Lower lobe of right lung (tissue), 2 donors: ENCODE results near the gene CALML5. TPM values are rescaled to one million over a fixed set of nuclear protein-coding genes. Genes with fewer than 3 reads are reported as not detected.

ENCODE experiments used
- ATAC-seq, 2 donors: fragments of 200-7000 bp; cut with Tn5 transposase; one replicate each; pipeline ENCODE4 v1.9.1; 2020 to 2022; ENCODE audit warnings: mild to moderate bottlenecking in 2 of 2, moderate library complexity in 2 of 2
- DNase-seq: peaks from one replicate; pipeline ENCODE4 v3.0.0-alpha.2; 2020
- H3K27ac ChIP-seq: fragments of 200-600 bp; one replicate; pipeline ENCODE4 v1.8.0; 2022
- H3K27me3 ChIP-seq: fragments of 200-600 bp; one replicate; pipeline ENCODE4 v1.8.0; 2022; ENCODE audit warnings: low read depth
- H3K36me3 ChIP-seq: fragments of 200-600 bp; one replicate; pipeline ENCODE4 v1.8.0; 2022; ENCODE audit warnings: mild to moderate bottlenecking
- H3K4me1 ChIP-seq: fragments of 200-600 bp; one replicate; pipeline ENCODE4 v1.8.0; 2022
- H3K4me3 ChIP-seq: fragments of 200-600 bp; one replicate; pipeline ENCODE4 v1.8.0; 2022; ENCODE audit warnings: mild to moderate bottlenecking
- H3K9me3 ChIP-seq: fragments of 200-600 bp; one replicate; pipeline ENCODE4 v1.8.0; 2022
- intact Hi-C: fragments of 100-400 bp; cut with DNase I; formaldehyde crosslinking; loops from one replicate; pipeline ENCODE4 v1.11.0; 2022
- total RNA-seq: library from RNA; stranded (reverse); fragmentation: NEBNext Ultra II Directional; extraction: Animal tissue kit (Norgen Biotek cat#: 25700); gene quantifications from one replicate; pipeline ENCODE4 v1.2.1, GENCODE V29; 2021
- TF ChIP-seq, protein P1 (sequence below): fragments of 200-600 bp; IDR thresholded peaks from one replicate; pipeline ENCODE4 v1.8.0; 2022; ENCODE audit warnings: antibody characterized with exemption, mild to moderate bottlenecking
- donor health status: DM: no; HTN: yes; CAD: no; lungs with severe emphysema.

CALML5 gene
- total RNA-seq, 1 donor from 2014 or later: not detected

DNA sequence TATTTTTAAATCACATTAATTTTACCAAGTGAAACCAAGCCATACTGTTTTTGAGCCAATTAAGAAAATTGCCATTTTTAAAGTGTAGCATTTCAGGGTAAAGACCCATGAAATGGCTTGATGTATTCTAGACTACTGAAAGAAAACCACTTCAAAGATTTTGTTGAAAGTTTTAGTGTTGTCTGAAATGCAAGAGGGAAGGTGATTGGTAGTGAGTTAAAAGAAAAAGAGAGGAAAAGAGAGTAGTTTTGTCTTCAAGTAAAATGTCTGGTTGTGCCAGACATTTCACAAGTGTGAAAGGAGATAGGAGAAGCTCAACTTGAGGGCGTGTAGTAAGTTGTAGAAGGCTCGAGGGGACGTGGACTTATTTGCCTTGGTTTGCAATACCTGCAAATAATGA, 41.6 kb downstream of the CALML5 start:
- H3K9me3 ChIP-seq: no peaks in the 10 kb centered on the region
- peaks cover 57% of the 10 kb centered on the region for H3K36me3 ChIP-seq
- H3K27me3 ChIP-seq: no peaks in the 10 kb centered on the region
- DNase-seq (no peak), ATAC-seq (no peak)
- H3K27ac ChIP-seq: no peak overlapping the region
- TF ChIP-seq, protein P1, sequence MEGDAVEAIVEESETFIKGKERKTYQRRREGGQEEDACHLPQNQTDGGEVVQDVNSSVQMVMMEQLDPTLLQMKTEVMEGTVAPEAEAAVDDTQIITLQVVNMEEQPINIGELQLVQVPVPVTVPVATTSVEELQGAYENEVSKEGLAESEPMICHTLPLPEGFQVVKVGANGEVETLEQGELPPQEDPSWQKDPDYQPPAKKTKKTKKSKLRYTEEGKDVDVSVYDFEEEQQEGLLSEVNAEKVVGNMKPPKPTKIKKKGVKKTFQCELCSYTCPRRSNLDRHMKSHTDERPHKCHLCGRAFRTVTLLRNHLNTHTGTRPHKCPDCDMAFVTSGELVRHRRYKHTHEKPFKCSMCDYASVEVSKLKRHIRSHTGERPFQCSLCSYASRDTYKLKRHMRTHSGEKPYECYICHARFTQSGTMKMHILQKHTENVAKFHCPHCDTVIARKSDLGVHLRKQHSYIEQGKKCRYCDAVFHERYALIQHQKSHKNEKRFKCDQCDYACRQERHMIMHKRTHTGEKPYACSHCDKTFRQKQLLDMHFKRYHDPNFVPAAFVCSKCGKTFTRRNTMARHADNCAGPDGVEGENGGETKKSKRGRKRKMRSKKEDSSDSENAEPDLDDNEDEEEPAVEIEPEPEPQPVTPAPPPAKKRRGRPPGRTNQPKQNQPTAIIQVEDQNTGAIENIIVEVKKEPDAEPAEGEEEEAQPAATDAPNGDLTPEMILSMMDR: no peak
- intact Hi-C loops: no loop called here
- no peaks in the 10 kb centered on the region for H3K4me1 ChIP-seq
- no peak overlapping the region for H3K4me3 ChIP-seq

DNA sequence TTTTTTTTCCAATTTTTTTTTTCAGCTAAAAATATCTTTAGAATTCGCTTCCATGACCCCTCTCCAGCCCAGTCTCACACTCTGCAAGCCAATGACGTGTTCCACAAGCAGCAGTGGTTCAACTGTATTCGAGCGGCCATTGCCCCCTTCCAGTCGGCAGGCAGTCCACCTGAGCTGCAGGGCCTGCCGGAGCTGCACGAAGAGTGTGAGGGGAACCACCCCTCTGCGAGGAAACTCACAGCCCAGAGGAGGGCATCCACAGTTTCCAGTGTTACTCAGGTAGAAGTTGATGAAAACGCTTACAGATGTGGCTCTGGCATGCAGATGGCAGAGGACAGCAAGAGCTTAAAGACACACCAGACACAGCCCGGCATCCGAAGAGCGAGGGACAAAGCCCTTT, 42.8 kb downstream of the CALML5 start:
- intact Hi-C loops: no loop called here
- Histone ChIP-seq H3K27me3 (no peaks in the 10 kb centered on the region), H3K9me3 (no peaks in the 10 kb centered on the region), H3K36me3 (peaks cover 69% of the 10 kb centered on the region), H3K4me1 (no peaks in the 10 kb centered on the region), H3K27ac (no peak overlapping the region), H3K4me3 (no peak overlapping the region)
- TF ChIP-seq, protein P1: no peak
- DNase-seq (no peak), ATAC-seq (no peak)

- Histone ChIP-seq H3K27ac (no peak overlapping the region), H3K36me3 (peaks cover 70% of the 10 kb centered on the region), H3K4me1 (peaks cover 9% of the 10 kb centered on the region), H3K4me3 (no peak overlapping the region), H3K9me3 (no peaks in the 10 kb centered on the region), H3K27me3 (no peaks in the 10 kb centered on the region)
- intact Hi-C loops: no loop called here
- TF ChIP-seq, protein P1: no peak
- DNase-seq (no peak), ATAC-seq (no peak)
Observed at GRCh38 chr10:5453749-5454489, 45.5 kb downstream of the CALML5 start.

DNA sequence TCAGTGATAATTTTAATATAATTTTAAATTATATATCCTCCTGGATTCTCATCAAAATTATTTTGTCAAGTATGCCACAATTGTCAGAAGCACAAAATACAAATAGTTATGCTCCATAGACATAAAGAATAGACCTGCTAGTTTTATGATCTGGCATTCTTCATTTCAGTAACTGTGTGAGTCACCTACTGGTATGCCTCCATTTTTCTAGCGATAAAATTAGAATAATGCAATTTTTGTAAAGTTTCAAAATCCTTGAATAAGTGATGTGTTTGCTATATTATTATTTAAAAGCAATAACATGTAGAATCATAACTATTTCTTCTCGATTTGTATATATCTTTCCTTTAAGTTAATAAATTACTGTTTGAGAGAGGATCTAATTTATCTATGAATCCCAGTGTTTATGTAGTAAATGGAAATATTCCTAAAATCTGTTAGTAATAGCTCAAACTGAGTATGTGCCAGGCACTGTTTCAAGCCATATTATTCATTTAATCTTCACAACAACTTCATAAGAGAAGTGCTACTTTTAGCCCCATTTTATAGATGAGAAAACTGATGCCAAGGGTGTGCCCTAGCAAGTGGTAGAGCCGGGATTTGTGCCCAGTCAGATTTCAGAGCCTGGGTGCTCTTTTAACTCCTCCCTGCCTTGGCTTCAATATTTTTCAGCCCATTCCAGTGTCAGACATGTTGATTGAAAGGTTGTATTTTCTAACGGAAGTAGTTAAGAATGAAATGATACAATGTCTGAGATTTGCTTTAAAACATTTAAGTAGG, 48.6 kb downstream of the CALML5 start:
- Histone ChIP-seq H3K4me3 (no peak overlapping the region), H3K9me3 (no peaks in the 10 kb centered on the region), H3K27ac (no peak overlapping the region), H3K27me3 (no peaks in the 10 kb centered on the region), H3K4me1 (peaks cover 15% of the 10 kb centered on the region), H3K36me3 (peaks cover 43% of the 10 kb centered on the region)
- intact Hi-C loops: no loop called here
- TF ChIP-seq, protein P1: no peak
- DNase-seq (no peak), ATAC-seq (no peak)

GRCh38 chr10:5449823-5450222, 49.5 kb downstream of the CALML5 start:
- Histone ChIP-seq H3K4me3 (peak overlapping the region; percentile 56), H3K27ac (peak overlapping the region; percentile 74), H3K36me3 (peaks cover 34% of the 10 kb centered on the region), H3K27me3 (no peaks in the 10 kb centered on the region), H3K4me1 (peaks cover 15% of the 10 kb centered on the region), H3K9me3 (no peaks in the 10 kb centered on the region)
- TF ChIP-seq, protein P1: peak; percentile 9
- intact Hi-C loops: loop anchor here (10.0 kb wide), 1 partner anchor 175 kb away; no protein-coding TSS in a partner anchor
- ATAC-seq: peak; percentile 11 to 37
- no peak for DNase-seq
